ENCODE results near the gene SHC3.

Gene SHC3

GRCh38 chr9:88998503-88998902 is 180.1 kb downstream of the SHC3 start:
- no peak for DNase-seq

GRCh38 chr9:88997646-88998045 is 181.0 kb downstream of the SHC3 start:
- no peak for DNase-seq

- no peak for DNase-seq
These were observed 181.7 kb downstream of the SHC3 start for GRCh38 chr9:88996921-88997235.

- no peak for DNase-seq
These were observed 182.3 kb downstream of the SHC3 start for GRCh38 chr9:88996046-88996920.

- DNase-seq, result no peak
These were observed 183.0 kb downstream of the SHC3 start for GRCh38 chr9:88995627-88996026.

- no peak for DNase-seq
These were observed 183.4 kb downstream of the SHC3 start for GRCh38 chr9:88995200-88995577.

- DNase-seq, result no peak
These were observed 184.0 kb downstream of the SHC3 start for GRCh38 chr9:88994469-88995199.

- no peak for DNase-seq
These were observed 184.7 kb downstream of the SHC3 start for GRCh38 chr9:88993871-88994460.

GRCh38 chr9:88993327-88993726 is 185.3 kb downstream of the SHC3 start:
- no peak for DNase-seq

GRCh38 chr9:88992556-88992955 is 186.1 kb downstream of the SHC3 start:
- no peak for DNase-seq

- DNase-seq, result no peak
These were observed 187.3 kb downstream of the SHC3 start, which contains the start of gene S1PR3 for GRCh38 chr9:88991066-88992034. Gene S1PR3, plus strand, starts transcription at chr9:88991468. Its CDS starts 9,733 bp downstream, at chr9:89001201.

- DNase-seq, result no peak
These were observed 187.9 kb downstream of the SHC3 start for GRCh38 chr9:88990729-88991065.

GRCh38 chr9:88990041-88990728 is 188.4 kb downstream of the SHC3 start:
- no peak for DNase-seq

- no peak for DNase-seq
These were observed 189.6 kb downstream of the SHC3 start for GRCh38 chr9:88988796-88989641.

- DNase-seq, result no peak
These were observed 191.0 kb downstream of the SHC3 start for GRCh38 chr9:88987661-88988060.

- DNase-seq, result no peak
These were observed 191.8 kb downstream of the SHC3 start for GRCh38 chr9:88986776-88987175.

GRCh38 chr9:88985616-88986015 is 193.0 kb downstream of the SHC3 start:
- no peak for DNase-seq

- DNase-seq, result no peak
These were observed 194.1 kb downstream of the SHC3 start for GRCh38 chr9:88984543-88984883.

GRCh38 chr9:88983865-88984542 is 194.6 kb downstream of the SHC3 start:
- DNase-seq, result no peak

GRCh38 chr9:88980740-88981203 is 197.8 kb downstream of the SHC3 start:
- no peak for DNase-seq

GRCh38 chr9:88979791-88980190 is 198.8 kb downstream of the SHC3 start:
- DNase-seq, result no peak
